K562 (cell line): ENCODE results near the gene SMIM10L2A. TPM values are rescaled to one million over a fixed set of nuclear protein-coding genes. Genes with fewer than 3 reads are reported as not detected.
A peak's percentile ranks its signal among the peaks of the same experiment; 100 is the strongest.

ENCODE experiments used
- ATAC-seq: fragments of 200-7000 bp; cut with Tn5 transposase; 3 replicates; pipeline ENCODE4 v1.9.1; 2020; ENCODE audit warnings: moderate library complexity
- BruUV-seq: library from RNA; stranded (reverse); fragments of 400-500 nt; replicated peaks from 2 replicates; lab custom pipeline; 2021; lab: Mats Ljungman, UMichigan
- CTCF ChIA-PET: fragments of 300-600 bp; formaldehyde crosslinking; extraction: SDS; loops from one replicate; lab custom pipeline; 2021; ENCODE audit warnings: low intra/inter-chr PET ratio; lab: Yijun Ruan, JAX
- POLR2A ChIA-PET: fragments of 300-600, 350-650 bp; sonication (Branson Sonifier 250); formaldehyde crosslinking; extraction: SDS; loops from one replicate; lab custom pipeline; 2021; ENCODE audit warnings: antibody characterized with exemption, inconsistent platforms; lab: Yijun Ruan, JAX
- DNase-seq, 4 experiments: peaks; one replicate each; pipeline versions ENCODE4 v3.0.0 to v3.0.0-alpha.2; 2011 to 2018; ENCODE audit warnings: low spot score in 3 of 4, mixed read lengths in 3 of 4; ENCODE audit errors: extremely low read depth in 1 of 4
- FAIRE-seq: peaks from 2 replicates; lab custom pipeline; 2011; peaks lifted over from hg19 to GRCh38; lab: Jason Lieb, UNC
- H2AFZ ChIP-seq: 2 replicates; pipeline ENCODE4 v1.6.0; 2011; ENCODE audit warnings: low read depth, low read length, control low read depth, inconsistent platforms
- H3K27ac ChIP-seq: fragments of 200-600 bp; 3 replicates; pipeline ENCODE4 v1.8.0; 2011; ENCODE audit warnings: low read depth, mild to moderate bottlenecking, control low read depth, inconsistent platforms, low read length, moderate library complexity, mixed read lengths; ENCODE audit errors: extremely low read depth
- H3K27me3 ChIP-seq, 2 experiments: fragments of 300-600 bp in 1 of 2; 2 replicates in 1 of 2; 3 replicates in 1 of 2; pipeline versions ENCODE4 v1.6.0 to v1.8.0; 2011; ENCODE audit warnings: inconsistent platforms in 2 of 2, low read length in 2 of 2, mild to moderate bottlenecking in 1 of 2, mixed read lengths in 1 of 2, moderate library complexity in 1 of 2; ENCODE audit not compliant: control insufficient read depth in 2 of 2, insufficient read depth in 2 of 2
- H3K36me3 ChIP-seq: fragments of 300-600 bp; 3 replicates; pipeline ENCODE4 v1.8.0; 2011; ENCODE audit warnings: mild to moderate bottlenecking, low read length, inconsistent platforms; ENCODE audit not compliant: control insufficient read depth, insufficient read depth
- H3K4me1 ChIP-seq, 2 experiments: fragments of 200-600 bp in 1 of 2; replicated peaks in 1 of 2; 2 replicates in 1 of 2; 3 replicates in 1 of 2; pipeline versions ENCODE4 v1.5.1 to v1.8.0; 2011; ENCODE audit warnings: inconsistent platforms in 2 of 2, low read length in 2 of 2, mild to moderate bottlenecking in 1 of 2, mixed read lengths in 1 of 2, moderate library complexity in 1 of 2; ENCODE audit not compliant: control insufficient read depth in 2 of 2, insufficient read depth in 2 of 2
- H3K4me2 ChIP-seq: 2 replicates; pipeline ENCODE4 v1.6.1; 2011; ENCODE audit warnings: low read length, control low read depth, inconsistent platforms, mixed read lengths; ENCODE audit not compliant: insufficient read depth
- H3K4me3 ChIP-seq: fragments of 200-600 bp; sonication (generic), shearing (Covaris generic); 2 replicates; pipeline ENCODE4 v1.5.1; 2016; ENCODE audit warnings: control low read depth, inconsistent platforms
- H3K79me2 ChIP-seq: fragments of 200-600 bp; 3 replicates; pipeline ENCODE4 v1.8.0; 2011; ENCODE audit warnings: low read length, inconsistent platforms; ENCODE audit not compliant: control insufficient read depth, insufficient read depth
- H3K9ac ChIP-seq, 2 experiments: 2 replicates each; pipeline versions ENCODE4 v1.6.0 to v1.6.1; 2011; ENCODE audit warnings: low read depth in 2 of 2, low read length in 2 of 2, control low read depth in 1 of 2, inconsistent platforms in 1 of 2, mild to moderate bottlenecking in 1 of 2, mixed read lengths in 1 of 2; ENCODE audit not compliant: insufficient read depth in 1 of 2
- H3K9me1 ChIP-seq: one replicate; pipeline ENCODE4 v1.6.0; 2011; ENCODE audit warnings: inconsistent platforms, mild to moderate bottlenecking, low read length, moderate library complexity; ENCODE audit not compliant: control insufficient read depth, insufficient read depth
- H3K9me3 ChIP-seq: replicated peaks from 2 replicates; pipeline ENCODE4 v1.5.1; 2011; ENCODE audit warnings: low read depth, low read length, inconsistent platforms; ENCODE audit not compliant: control insufficient read depth, insufficient read depth
- H4K20me1 ChIP-seq: replicated peaks from 2 replicates; pipeline ENCODE4 v1.6.1; 2011; ENCODE audit warnings: low read length, inconsistent platforms, mixed read lengths; ENCODE audit not compliant: control insufficient read depth, insufficient read depth
- CTBP1 ChIP-seq: fragments of 450-650 bp; IDR thresholded peaks from 2 replicates; pipeline ENCODE4 v1.6.1; 2016; ENCODE audit warnings: borderline replicate concordance
- GABPA ChIP-seq: fragments of 200-800 bp; sonication (Bioruptor generic); conservative IDR thresholded peaks from 2 replicates; pipeline ENCODE4 v1.6.1; 2016; ENCODE audit warnings: low read depth, missing genetic modification characterization, missing compliant biosample characterization
- MCM5 ChIP-seq: fragments of 450-650 bp; IDR thresholded peaks from 2 replicates; pipeline ENCODE4 v1.6.1; 2016; ENCODE audit warnings: low read depth
- POLR2AphosphoS5 ChIP-seq: IDR thresholded peaks from 2 replicates; pipeline ENCODE4 v1.6.1; 2011; ENCODE audit warnings: mild to moderate bottlenecking, low read depth, low read length, moderate library complexity; ENCODE audit not compliant: control insufficient read depth, insufficient read depth
- TAF1 ChIP-seq: IDR thresholded peaks from 2 replicates; pipeline ENCODE4 v1.6.1; 2011; ENCODE audit warnings: mild to moderate bottlenecking, low read length, moderate library complexity; ENCODE audit not compliant: insufficient read depth, control insufficient read depth, severe bottlenecking; ENCODE audit errors: extremely low read depth
- U2AF1 ChIP-seq: fragments of 200-400 bp; formaldehyde crosslinking; optimal IDR thresholded peaks from 2 replicates; pipeline ENCODE3; 2017; ENCODE audit warnings: mild to moderate bottlenecking, low read depth, low read length, moderate library complexity
- ZNF785 ChIP-seq: fragments of 250-450 bp; sonication (Bioruptor Pico); IDR thresholded peaks from 2 replicates; pipeline ENCODE4 v1.4.0; 2020; ENCODE audit warnings: mild to moderate bottlenecking
- WGBS: fragments of 100-300 bp; shearing (Covaris generic); methylation state at CpG from one replicate; pipeline ENCODE4 v1.1.6; 2016; ENCODE audit warnings: low coverage, mixed read lengths; ENCODE audit not compliant: insufficient coverage; ENCODE audit errors: missing lambda C conversion rate; 5-methylcytosine and 5-hydroxymethylcytosine counted together
- in situ Hi-C: fragments of 300-500 bp; cut with MboI; formaldehyde crosslinking; loops from 4 replicates; pipeline ENCODE4 v1.15.0; 2018; ENCODE audit warnings: inconsistent platforms, mixed read lengths
- intact Hi-C: fragments of 100-400 bp; cut with micrococcal nuclease; formaldehyde crosslinking; loops from 2 replicates; pipeline ENCODE4 v1.14.2; 2022
- polyA plus RNA-seq, 8 experiments: library from polyadenylated mRNA; depleted of rRNA in 4 of 8; stranded (reverse) in 5 of 8; unstranded in 3 of 8; fragments of >200 nt; fragmentation: Nextera tagmentation in 2 of 8; fragmentation: Illumina TruSeq in 1 of 8; extraction: Ambion mirVana in 2 of 8; extraction: Trizol in 1 of 8; gene quantifications; 2 replicates each; pipeline versions ENCODE4 v1.2.1 to v1.2.3, GENCODE V29; 2011 to 2014; ENCODE audit warnings: inconsistent platforms in 1 of 8, missing spikeins in 1 of 8
- total RNA-seq, 7 experiments: library from RNA; depleted of rRNA in 6 of 7; stranded (reverse); fragments of >200 nt in 6 of 7; fragmentation: Illumina TruSeq in 2 of 7; extraction: Trizol in 2 of 7; gene quantifications; 2 replicates each; pipeline versions ENCODE4 v1.2.1 to v1.2.3, GENCODE V29; 2011 to 2021; ENCODE audit warnings: low replicate concordance in 1 of 7

SMIM10L2A gene
- total and polyA plus RNA-seq, 9 of the 15 experiments (the other 6 are each of a cell fraction or from before 2014, with no cell fraction given), result 0.03 to 0.14 (median 0.09) TPM; not detected in 2

DNA sequence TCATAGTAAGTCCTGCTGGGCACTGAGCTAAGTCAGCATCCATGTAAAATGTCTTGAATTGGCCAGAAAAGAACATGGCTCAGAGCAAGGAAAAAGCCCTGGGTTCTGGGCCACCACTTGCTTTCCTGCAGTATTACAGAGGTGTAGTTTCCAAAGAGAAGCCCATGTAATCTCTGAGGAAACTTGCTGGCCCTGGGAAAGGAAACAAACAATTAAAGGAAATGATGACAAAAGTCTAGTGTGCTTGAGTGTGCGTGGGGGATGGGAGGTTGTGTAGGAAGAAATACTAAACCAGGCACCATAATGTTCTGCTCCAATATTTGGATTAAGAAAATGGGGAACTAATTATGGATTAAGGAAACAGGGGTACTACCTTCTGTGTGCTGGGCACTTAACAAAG lies 39.5 kb upstream of the SMIM10L2A start:
- intact Hi-C loops, result no loop called here
- in situ Hi-C loops, result no loop called here
- Histone ChIP-seq H4K20me1 (no peaks in the 10 kb centered on the region), H3K27me3 (no peaks in the 10 kb centered on the region), H3K4me1 (no peaks in the 10 kb centered on the region; a peak in 3 of 5 replicates), H3K36me3 (no peaks in the 10 kb centered on the region), H3K79me2 (no peaks in the 10 kb centered on the region), H3K9me1 (no peaks in the 10 kb centered on the region), H3K27ac (no peak overlapping the region), H3K4me2 (no peak overlapping the region), H2AFZ (no peak overlapping the region), H3K9me3 (no peaks in the 10 kb centered on the region), H3K4me3 (no peak overlapping the region), H3K9ac (no peak overlapping the region)
- TF ChIP-seq TAF1 (no peak), CTBP1 (no peak), MCM5 (no peak), U2AF1 (no peak), GABPA (tag) (0 out of 2 replicates have a peak, but pooled peaks have one; percentile 13), ZNF785 (CRISPR knock-in tag) (no peak), POLR2AphosphoS5 (no peak)
- POLR2A ChIA-PET, result no interaction called here
- ATAC-seq, result no peak
- DNase-seq, result no peak
- CTCF ChIA-PET, result no interaction called here
- WGBS, result 0% methylated on average over 1 of the region's 1 CpG
- no TSS peak for BruUV-seq
- FAIRE-seq, result no peak
